Measurements from ENCODE around the gene FAAP24.

- TF ChIP-seq CTCF (IDR thresholded peaks at IDR 0.05 in 4 of 5, conservative IDR thresholded peaks at IDR 0.05 in 1 of 5), result no peak
- TF ChIP-seq POLR2A (IDR thresholded peaks at IDR 0.05), result no peak
These were observed 5.2 kb downstream of the FAAP24 start for GRCh38 chr19:32977280-32977679.

All from gastrocnemius medialis (tissue), 4 donors.